Measurements from ENCODE around the gene RNF225.

GRCh38 chr19:58381460-58382212, 13.8 kb upstream of the RNF225 start:
- no peak for TF ChIP-seq CTCF (IDR thresholded peaks at IDR 0.05)
- TF ChIP-seq USF2 (CRISPR knock-in tag; IDR thresholded peaks at IDR 0.05), result no peak
- no peak for TF ChIP-seq OVOL2 (CRISPR knock-in tag; IDR thresholded peaks at IDR 0.05; ENCODE audit: borderline replicate concordance)
